GF-D8 (cell line): ENCODE results near the gene RIMBP3B.
"Not testable (repeated sequence)": the region's sequence is repeated elsewhere in the genome, so short reads cannot be mapped to it uniquely, and the experiment has no call there.

Source experiments
- DNase-seq: peaks from one replicate; lab custom pipeline; 2025; lab: John Stamatoyannopoulos, UW

RIMBP3B gene, protein sequence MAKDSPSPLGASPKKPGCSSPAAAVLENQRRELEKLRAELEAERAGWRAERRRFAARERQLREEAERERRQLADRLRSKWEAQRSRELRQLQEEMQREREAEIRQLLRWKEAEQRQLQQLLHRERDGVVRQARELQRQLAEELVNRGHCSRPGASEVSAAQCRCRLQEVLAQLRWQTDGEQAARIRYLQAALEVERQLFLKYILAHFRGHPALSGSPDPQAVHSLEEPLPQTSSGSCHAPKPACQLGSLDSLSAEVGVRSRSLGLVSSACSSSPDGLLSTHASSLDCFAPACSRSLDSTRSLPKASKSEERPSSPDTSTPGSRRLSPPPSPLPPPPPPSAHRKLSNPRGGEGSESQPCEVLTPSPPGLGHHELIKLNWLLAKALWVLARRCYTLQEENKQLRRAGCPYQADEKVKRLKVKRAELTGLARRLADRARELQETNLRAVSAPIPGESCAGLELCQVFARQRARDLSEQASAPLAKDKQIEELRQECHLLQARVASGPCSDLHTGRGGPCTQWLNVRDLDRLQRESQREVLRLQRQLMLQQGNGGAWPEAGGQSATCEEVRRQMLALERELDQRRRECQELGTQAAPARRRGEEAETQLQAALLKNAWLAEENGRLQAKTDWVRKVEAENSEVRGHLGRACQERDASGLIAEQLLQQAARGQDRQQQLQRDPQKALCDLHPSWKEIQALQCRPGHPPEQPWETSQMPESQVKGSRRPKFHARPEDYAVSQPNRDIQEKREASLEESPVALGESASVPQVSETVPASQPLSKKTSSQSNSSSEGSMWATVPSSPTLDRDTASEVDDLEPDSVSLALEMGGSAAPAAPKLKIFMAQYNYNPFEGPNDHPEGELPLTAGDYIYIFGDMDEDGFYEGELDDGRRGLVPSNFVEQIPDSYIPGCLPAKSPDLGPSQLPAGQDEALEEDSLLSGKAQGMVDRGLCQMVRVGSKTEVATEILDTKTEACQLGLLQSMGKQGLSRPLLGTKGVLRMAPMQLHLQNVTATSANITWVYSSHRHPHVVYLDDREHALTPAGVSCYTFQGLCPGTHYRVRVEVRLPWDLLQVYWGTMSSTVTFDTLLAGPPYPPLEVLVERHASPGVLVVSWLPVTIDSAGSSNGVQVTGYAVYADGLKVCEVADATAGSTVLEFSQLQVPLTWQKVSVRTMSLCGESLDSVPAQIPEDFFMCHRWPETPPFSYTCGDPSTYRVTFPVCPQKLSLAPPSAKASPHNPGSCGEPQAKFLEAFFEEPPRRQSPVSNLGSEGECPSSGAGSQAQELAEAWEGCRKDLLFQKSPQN (N-terminal part only)

DNA sequence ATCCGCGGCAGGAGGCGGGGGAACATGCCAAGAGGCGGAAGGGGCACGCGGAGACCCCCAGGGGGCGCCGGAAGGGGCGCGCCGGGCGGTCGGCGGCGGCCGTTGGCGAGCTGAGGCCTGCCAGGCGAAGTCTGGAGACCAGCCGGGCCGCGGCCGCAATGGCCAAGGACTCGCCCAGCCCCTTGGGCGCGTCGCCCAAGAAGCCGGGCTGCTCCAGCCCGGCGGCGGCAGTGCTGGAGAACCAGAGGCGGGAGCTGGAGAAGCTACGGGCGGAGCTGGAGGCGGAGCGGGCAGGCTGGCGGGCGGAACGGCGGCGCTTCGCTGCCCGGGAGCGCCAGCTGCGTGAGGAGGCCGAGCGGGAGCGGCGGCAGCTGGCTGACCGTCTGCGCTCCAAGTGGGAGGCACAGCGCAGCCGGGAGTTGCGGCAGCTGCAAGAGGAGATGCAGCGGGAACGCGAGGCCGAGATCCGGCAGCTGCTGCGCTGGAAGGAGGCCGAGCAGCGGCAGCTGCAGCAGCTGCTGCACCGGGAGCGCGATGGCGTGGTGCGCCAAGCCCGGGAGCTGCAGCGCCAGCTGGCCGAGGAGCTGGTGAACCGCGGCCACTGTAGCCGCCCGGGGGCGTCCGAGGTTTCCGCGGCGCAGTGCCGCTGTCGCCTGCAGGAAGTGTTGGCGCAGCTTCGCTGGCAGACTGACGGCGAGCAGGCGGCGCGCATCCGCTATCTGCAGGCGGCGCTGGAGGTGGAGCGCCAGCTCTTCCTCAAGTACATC is at the start of gene RIMBP3B:
Gene RIMBP3B, plus strand, starts transcription at position 51 of the 767 bp plus-strand sequence. Its CDS starts 108 bp downstream, at position 159.
- not testable (repeated sequence) for DNase-seq

DNA sequence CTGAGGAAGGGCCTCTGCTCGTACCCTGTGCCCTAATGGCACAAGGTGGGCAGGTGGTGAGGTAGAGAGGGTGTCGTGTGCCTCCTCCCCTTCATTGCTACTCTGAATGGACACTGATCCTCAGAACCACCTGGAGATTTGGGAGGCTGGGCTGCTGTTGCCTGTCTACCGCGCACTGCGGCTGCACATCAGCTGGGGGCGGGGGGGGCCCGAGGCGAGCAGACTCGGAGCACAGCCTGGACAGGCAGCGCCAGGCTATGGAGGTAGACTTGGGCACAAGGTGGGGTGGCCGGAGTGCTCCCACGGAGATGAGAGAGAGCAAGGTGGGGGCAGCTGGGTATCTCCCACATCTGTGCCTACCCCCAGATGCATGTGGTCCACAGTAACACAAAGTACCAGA is 26.0 kb upstream of the RIMBP3B start:
- DNase-seq = not testable (repeated sequence)

DNA sequence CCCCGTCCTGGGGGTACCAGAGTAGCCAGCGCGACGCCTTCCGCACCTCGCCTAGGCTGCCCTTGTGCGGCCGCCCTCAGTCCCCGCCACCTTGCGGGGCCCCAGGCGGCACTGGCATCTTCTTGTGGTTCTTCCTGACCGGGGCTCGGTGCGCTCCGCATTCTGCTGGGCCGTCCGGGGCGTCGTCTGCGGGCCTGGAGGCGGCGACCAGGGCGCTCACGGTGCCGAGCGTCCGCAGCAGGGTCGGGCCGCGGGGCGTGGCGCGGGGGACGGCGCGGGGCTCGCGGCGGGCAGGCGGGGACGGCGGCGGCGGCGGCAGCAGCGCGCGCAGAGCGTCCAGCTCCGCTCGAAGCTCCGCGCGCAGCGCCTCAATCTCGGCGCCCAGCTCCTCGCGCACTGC is 23.0 kb upstream of the RIMBP3B start:
- DNase-seq = not testable (repeated sequence)

DNA sequence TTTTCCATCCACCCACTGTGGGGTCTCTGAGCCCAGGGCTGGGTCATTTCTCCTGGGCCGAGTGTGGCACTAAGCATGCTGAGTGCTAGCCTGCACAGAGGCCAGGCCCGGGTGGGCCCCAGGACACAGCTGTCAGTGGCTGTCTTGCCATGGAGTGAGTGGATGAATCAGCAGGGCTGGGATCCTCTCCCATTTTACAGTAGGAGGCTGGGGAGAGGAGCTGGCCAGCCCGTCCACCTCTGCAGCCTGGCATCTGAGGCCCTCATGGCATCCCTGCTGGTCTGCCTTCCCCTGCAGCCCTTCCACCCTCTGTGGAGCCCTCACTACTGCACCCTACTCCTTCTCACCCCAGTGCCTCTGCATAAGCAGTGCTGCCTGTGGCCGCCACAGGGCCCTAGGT is 21.1 kb upstream of the RIMBP3B start:
- not testable (repeated sequence) for DNase-seq

DNA sequence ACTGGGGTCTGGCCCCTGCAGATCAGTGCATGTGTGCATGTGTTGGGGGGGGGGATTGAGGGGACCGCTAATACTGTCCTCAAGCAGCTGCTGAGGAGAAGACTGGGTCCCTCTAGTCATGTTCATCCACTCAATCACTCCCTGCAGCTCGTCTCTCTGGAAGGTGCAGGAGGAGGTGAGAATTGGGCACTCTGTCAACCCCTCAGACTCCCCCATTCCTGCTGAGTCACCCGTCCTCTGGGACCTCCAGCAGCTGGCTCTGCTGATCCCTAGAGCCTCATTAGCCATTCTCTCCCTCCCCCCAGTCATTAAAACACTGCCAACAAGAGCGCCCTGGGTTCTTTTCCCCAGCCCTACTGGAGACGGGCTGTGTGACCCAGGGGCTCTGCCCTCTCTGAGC is 20.5 kb upstream of the RIMBP3B start:
- not testable (repeated sequence) for DNase-seq

DNA sequence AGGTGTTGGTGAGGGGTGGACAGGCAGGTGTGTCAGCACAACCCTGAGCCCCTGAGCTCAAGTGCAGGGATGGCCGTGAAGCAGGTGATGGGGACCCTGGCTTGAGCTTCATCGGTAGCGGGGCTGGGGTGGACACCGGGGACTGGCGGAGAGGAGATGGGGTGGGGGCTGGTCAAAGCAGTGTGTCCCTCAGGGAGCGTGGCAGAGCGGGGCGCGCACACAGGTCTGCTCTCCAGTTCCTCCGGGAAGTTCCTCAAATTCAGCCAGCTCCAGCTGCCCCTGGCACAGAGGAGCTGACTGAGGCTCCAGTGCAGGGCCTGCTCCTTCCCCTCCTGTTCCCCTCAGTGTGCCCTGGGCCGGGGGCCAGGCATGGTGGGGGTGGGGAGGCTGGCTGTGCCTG is 19.7 kb upstream of the RIMBP3B start:
- not testable (repeated sequence) for DNase-seq

DNA sequence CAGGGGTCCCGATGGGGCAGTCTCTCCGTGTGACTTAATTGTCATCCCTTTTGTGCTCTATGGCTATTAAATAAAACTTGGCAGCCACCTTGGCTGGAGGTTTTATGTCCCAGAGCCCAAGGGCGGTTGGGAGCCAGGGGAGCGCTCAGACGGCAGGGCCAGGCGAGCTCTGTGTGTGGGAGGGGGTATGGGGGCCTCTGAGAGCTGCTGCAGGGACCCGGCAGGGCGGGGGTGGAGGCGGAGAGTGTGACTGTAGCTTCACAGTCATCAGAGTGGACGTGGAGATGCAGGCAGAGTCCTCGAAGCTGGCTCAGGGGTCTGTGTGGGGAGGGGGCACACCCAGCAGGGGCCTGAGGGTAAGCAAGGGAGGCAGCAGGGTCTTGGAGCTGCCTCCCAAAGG is 19.2 kb upstream of the RIMBP3B start:
- not testable (repeated sequence) for DNase-seq

DNA sequence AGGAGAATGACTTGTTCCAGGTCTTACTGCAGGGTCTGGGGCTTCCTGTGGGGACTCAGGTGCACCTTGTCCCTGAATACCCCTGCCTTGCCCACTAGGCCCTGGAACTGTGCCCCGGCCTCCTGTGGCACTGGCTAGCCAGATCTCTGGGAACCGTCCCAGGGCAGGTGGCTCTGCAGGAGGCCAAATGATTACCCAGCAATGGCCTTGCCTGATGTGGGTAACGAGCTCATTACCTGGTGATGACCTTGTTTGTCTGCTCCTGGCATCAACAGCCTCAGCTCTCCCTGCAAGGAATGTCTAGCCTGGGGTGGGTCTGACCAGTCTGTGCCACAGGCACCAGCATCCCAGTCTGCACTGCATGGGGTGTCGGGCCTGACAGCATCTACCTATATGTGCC is 18.2 kb upstream of the RIMBP3B start:
- not testable (repeated sequence) for DNase-seq

DNA sequence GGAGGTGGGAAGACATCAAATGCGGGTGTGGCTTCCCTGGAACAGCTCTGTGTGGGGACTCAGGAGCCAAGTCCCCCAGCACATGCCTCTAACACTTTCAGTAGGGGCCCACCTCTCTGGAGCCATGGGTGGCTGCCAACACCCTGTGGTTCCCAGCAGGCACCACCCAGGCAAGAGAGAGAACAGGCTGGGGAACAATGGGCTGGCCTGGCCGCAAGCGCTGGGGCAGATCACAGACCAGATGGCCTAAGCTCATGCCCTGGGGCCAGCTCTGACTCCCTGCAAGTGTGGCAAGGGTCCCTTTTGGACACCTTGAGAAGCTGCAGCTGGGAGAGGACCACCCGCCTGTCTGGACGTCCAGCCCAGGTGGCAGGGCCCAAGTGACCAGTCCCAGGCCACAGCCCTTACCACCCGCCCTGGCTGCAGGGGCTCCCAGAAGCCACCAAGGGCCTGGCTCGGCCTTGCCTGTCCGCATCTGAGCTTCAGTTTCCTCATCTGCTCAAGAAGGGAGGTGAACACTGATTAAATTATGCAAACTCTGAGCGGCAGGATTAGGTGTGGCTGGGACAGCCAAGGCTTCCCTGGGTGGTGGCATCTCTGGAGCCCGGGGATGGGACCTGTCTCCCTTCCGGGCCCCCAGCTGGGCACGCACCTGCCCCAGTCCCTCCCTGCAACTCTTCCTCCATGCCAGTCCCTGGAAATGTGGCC is 14.8 kb upstream of the RIMBP3B start:
- not testable (repeated sequence) for DNase-seq

DNA sequence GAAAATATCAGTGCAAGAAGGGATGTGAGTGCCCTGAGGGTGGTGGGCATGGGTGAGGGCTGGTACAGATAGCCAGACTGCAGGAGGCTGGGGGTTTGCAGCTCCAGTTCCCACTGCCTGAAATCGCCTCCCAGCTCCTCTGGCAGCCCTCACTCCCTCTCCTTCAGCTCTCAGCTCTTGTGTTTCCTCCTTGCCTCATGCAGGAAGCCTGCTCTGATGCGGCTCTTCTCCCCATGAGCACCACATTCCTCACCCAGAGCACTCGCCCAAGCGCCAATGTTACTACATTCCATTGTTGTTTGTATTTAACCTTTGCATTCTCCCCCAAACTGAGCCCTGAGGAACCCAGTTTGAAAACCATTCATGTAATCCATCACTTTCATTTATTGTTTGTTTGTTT is 7.7 kb upstream of the RIMBP3B start:
- not testable (repeated sequence) for DNase-seq

DNA sequence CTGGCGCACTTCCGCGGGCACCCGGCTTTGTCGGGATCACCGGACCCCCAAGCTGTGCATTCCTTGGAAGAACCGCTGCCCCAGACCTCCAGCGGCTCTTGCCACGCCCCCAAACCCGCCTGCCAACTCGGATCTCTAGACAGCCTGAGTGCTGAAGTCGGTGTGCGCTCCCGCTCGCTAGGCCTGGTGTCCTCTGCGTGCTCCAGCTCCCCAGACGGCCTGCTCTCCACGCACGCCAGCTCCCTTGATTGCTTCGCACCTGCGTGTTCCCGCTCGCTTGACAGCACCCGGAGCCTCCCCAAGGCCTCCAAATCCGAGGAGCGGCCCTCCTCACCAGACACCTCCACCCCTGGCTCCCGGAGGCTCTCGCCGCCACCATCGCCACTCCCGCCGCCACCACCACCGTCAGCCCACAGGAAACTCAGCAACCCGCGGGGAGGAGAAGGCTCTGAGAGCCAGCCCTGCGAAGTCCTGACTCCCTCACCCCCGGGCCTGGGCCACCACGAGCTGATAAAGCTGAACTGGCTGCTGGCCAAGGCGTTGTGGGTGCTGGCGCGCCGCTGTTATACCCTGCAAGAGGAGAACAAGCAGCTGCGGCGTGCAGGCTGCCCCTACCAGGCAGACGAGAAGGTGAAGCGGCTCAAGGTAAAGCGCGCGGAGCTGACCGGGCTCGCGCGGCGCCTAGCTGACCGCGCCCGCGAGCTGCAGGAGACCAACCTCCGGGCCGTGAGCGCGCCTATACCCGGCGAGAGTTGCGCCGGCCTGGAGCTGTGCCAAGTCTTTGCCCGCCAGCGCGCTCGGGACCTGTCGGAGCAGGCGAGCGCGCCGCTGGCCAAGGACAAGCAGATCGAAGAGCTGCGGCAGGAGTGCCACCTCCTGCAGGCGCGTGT is 1.2 kb downstream of the RIMBP3B start:
- not testable (repeated sequence) for DNase-seq

DNA sequence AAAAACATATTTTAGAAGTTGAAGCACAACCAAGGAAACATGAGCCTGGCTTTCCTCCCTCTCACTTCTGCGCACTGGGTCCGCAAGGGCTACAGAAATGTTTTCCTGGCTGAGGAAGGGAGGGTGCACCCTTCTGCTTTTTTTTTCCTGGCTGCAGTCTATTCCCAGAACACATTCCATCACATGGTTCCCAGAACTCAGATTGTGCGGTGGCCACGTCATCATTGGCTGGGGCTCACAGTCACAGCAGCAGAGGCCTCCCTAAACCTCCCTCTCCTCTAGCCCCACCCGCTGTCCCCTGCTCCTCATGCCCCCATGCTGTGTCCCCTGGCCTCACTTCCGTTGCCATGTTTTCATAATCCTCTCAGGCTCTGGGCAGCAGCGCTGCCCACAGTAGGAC is 5.9 kb downstream of the RIMBP3B start:
- DNase-seq = not testable (repeated sequence)

DNA sequence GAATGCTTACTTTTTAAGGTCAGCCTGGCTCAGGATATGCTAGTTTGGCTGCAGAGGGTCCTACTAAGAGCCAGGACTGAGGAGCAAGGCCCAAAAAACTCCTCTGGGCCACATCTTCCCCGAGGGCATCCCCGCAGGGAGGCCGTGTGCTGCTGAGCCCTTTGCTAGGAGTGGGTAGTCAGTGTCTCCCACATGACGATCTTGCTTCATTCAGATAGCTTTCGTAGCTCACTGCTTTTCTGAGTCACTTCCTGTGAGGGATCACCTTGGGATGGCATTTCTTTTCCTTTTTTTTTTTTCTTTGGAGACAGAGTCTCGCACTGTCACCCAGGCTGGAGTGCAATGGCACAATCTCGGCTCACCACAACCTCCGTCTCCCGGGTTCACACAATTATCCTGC is 6.5 kb downstream of the RIMBP3B start:
- not testable (repeated sequence) for DNase-seq

DNA sequence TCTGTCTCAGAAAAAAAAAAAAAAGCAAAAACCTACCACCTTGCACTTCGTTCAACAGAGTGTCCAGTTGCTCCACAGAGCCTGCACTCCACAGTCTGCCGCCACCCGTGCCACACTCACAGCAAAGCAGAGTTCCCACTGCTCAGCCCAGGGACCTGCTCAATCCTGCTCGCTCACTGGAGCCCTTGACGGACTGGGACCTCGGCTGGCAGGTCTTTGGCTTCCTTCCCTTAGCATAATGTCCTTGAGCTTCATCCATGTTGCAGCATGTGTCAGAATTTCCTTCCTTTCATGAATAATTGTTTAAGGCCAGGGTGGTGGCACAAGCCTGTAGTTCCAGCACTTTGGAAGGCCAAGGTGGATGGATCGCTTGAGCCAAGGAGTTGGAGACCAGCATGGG is 11.1 kb downstream of the RIMBP3B start:
- not testable (repeated sequence) for DNase-seq

DNA sequence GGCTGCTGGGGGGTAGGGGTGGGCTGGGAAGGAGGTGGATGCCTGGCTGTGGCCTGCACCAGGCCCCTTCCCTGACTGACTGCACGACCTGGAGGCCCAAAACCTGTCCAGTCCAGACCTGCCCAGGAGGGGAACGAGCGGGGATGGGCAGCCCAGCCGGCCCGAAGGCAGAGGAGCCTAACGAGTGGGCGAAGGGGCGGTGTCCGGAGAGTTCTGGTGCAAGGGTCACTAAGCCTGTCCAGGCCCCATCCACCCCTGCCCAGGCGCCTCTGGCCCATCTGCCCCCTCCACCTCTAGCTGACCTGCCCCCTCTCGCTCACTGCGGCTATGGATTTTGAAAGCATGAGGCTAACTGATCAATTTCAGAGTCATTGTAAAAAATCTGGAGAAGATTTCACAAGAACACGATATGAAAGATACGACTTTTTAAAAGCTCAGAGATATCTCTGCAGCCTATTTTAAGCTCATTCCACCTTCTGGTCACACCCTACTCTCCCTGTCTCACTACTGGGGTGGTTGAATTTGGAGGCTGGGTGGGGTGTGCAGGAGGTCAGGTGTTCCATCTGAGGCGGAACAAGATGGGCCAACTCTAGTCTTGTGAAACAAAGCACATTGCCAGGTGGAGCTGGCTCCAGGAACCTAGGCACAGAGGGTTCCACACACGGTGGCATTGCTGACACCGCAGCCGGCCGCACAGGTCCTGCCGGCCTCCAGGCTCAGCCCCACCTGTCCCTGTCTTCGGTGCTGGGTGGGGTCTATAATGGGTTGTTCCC is 17.8 kb downstream of the RIMBP3B start:
- not testable (repeated sequence) for DNase-seq

DNA sequence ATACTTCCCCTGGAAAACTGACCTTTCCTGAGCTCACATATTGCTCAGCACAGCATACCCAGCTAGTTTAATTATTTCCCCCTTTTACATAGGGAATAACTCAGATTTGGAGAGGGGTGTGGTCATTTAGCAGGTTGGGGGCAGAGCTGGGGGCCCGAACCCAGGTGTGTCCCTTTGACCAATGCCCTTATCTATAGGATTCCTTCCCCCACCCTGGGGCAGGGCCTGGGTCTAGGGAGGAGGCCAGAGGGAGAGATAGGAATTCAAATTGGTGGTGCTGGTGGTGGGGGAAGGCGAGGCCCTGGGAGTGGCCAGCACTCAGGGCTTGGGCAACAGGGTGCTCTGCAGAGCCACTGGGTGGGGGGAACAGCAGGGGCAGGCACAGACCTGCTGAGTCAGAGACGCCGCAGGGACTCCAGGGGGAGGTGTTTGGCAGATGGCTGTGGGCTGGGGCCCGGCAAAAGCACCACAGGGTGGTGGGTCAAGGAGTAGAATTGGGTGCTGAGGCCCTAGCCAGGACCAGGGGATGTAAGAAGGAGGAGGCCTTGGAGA is 19.3 kb downstream of the RIMBP3B start:
- not testable (repeated sequence) for DNase-seq

DNA sequence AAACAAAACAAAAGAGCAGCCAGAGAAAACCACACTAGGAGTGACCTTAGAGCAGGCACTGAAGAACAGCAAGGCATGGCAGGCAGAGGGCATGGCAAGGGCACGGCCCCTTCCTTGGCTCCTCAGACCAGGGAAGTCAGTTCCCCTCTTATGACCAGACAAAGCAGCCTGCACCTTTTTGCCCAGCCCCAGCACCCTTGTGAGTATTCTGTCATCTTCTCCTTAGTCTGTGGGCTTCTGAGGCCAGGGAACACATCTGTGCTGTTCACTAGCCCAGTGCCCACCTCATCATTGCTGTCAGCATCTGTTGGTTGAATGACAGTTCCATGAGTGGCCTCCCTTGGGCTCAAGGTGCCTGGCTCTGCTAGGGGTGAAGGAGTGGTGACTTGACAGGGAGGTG is 23.6 kb downstream of the RIMBP3B start:
- not testable (repeated sequence) for DNase-seq

DNA sequence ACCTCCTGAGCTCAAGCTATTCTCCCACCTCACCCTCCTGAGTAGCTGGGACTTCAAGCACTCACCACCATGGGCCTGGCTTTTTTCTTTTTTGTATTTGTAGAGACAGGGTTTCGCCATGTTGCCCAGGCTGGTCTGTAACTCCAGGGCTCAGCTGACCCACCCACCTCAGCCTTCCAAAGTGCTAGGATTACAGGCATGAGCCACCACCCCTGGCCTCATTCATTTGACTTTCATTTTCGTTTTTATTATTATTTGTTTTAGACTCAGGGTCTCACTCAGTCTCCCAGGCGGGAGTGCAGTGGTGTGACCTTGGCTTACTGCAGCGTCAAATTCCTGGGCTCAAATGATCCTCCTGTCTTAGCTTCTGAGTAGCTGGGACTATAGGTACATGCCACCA is 24.2 kb downstream of the RIMBP3B start:
- not testable (repeated sequence) for DNase-seq
